Loucy (cell line): Measurements from ENCODE around the gene DNAH6.

Experiments used
- H2AFZ ChIP-seq: fragments of 200-600 bp; sonication (generic); 2 replicates; pipeline ENCODE4 v1.6.0; 2016; ENCODE audit warnings: antibody characterized with exemption, mild to moderate bottlenecking, low read length, moderate library complexity
- H3F3A ChIP-seq: fragments of 200-600 bp; 2 replicates; pipeline ENCODE4 v1.6.0; 2016; ENCODE audit warnings: antibody characterized with exemption, low read depth, mild to moderate bottlenecking
- H3K27me3 ChIP-seq: fragments of 200-600 bp; sonication (generic); 2 replicates; pipeline ENCODE4 v1.6.1; 2014; ENCODE audit warnings: low read length, mild to moderate bottlenecking; ENCODE audit not compliant: insufficient read depth, poor library complexity, severe bottlenecking
- H3K36me3 ChIP-seq: fragments of 200-600 bp; sonication (generic); 2 replicates; pipeline ENCODE4 v1.6.1; 2016; ENCODE audit warnings: low read length; ENCODE audit not compliant: insufficient read depth
- H3K4me1 ChIP-seq: fragments of 200-600 bp; sonication (generic); 2 replicates; pipeline ENCODE4 v1.5.1; 2014; ENCODE audit warnings: low read length, mild to moderate bottlenecking; ENCODE audit not compliant: insufficient read depth, poor library complexity, severe bottlenecking
- H3K4me2 ChIP-seq: fragments of 200-600 bp; sonication (generic); 2 replicates; pipeline ENCODE4 v1.6.0; 2014; ENCODE audit warnings: antibody characterized with exemption, low read length, low read depth, mild to moderate bottlenecking; ENCODE audit not compliant: poor library complexity, severe bottlenecking
- H3K4me3 ChIP-seq: fragments of 200-600 bp; sonication (generic); 2 replicates; pipeline ENCODE4 v1.5.1; 2014; ENCODE audit warnings: low read length, mild to moderate bottlenecking, mixed read lengths; ENCODE audit not compliant: poor library complexity, severe bottlenecking
- H3K79me2 ChIP-seq: fragments of 200-600 bp; sonication (generic); 2 replicates; pipeline ENCODE4 v1.6.1; 2014; ENCODE audit warnings: low read length; ENCODE audit not compliant: insufficient read depth
- H3K9ac ChIP-seq: fragments of 200-600 bp; sonication (generic); 2 replicates; pipeline ENCODE4 v1.6.0; 2014; ENCODE audit warnings: mild to moderate bottlenecking, low read depth, low read length, moderate library complexity; ENCODE audit not compliant: poor library complexity, severe bottlenecking
- H3K9me2 ChIP-seq: fragments of 200-600 bp; sonication (generic); replicated peaks from 2 replicates; pipeline ENCODE4 v1.6.1; 2016; ENCODE audit warnings: low read depth, low read length, mixed read lengths
- H3K9me3 ChIP-seq: fragments of 200-600 bp; sonication (generic); 2 replicates; pipeline ENCODE4 v1.6.1; 2014; ENCODE audit warnings: mild to moderate bottlenecking, antibody characterized with exemption, low read length, low read depth; ENCODE audit not compliant: insufficient read depth
- H4K20me1 ChIP-seq: fragments of 200-600 bp; sonication (generic); 2 replicates; pipeline ENCODE4 v1.6.0; 2014; ENCODE audit warnings: antibody characterized with exemption, low read length, mild to moderate bottlenecking; ENCODE audit not compliant: insufficient read depth, poor library complexity, severe bottlenecking
- EZH2phosphoT487 ChIP-seq: fragments of 200-600 bp; IDR thresholded peaks from 2 replicates; pipeline ENCODE4 v1.6.1; 2018; ENCODE audit warnings: antibody characterized with exemption, mild to moderate bottlenecking, moderate library complexity, borderline replicate concordance
- TF ChIP-seq, protein P1 (sequence below): fragments of 200-600 bp; sonication (generic); conservative IDR thresholded peaks from 2 replicates; pipeline ENCODE4 v1.5.1; 2014; ENCODE audit warnings: mild to moderate bottlenecking, antibody characterized with exemption, low read length

Gene DNAH6

DNA sequence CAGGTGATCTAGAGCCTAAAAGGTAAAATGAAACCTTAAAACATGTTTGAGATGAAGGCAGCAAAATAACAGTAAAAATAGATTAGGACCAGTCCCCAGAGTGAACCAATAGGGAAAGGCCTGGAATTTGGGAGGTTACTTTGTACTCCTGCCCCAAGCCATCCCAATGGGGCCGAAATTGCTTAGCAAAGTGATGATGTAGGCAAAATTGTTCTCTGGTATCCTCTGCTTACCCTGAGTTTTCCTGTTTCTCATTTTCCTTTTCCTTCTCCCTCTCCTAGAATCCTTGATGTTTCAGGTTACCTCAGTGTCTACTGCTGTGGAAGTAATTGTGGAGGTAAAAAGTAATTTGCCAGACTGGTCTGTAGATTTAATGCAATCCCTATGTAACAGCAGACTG is 271.7 kb downstream of the DNAH6 start:
- H3K4me2 ChIP-seq = no peak overlapping the region
- no peaks in the 10 kb centered on the region for H3K36me3 ChIP-seq
- H3F3A ChIP-seq = no peaks in the 10 kb centered on the region
- no peaks in the 10 kb centered on the region for H4K20me1 ChIP-seq
- H3K9me3 ChIP-seq = no peaks in the 10 kb centered on the region
- H3K79me2 ChIP-seq = no peaks in the 10 kb centered on the region
- no peak overlapping the region for H3K4me3 ChIP-seq
- H3K9ac ChIP-seq = no peak overlapping the region
- no peak overlapping the region for H2AFZ ChIP-seq
- H3K27me3 ChIP-seq = no peaks in the 10 kb centered on the region
- no peak for TF ChIP-seq EZH2phosphoT487
- TF ChIP-seq, protein P1, sequence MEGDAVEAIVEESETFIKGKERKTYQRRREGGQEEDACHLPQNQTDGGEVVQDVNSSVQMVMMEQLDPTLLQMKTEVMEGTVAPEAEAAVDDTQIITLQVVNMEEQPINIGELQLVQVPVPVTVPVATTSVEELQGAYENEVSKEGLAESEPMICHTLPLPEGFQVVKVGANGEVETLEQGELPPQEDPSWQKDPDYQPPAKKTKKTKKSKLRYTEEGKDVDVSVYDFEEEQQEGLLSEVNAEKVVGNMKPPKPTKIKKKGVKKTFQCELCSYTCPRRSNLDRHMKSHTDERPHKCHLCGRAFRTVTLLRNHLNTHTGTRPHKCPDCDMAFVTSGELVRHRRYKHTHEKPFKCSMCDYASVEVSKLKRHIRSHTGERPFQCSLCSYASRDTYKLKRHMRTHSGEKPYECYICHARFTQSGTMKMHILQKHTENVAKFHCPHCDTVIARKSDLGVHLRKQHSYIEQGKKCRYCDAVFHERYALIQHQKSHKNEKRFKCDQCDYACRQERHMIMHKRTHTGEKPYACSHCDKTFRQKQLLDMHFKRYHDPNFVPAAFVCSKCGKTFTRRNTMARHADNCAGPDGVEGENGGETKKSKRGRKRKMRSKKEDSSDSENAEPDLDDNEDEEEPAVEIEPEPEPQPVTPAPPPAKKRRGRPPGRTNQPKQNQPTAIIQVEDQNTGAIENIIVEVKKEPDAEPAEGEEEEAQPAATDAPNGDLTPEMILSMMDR = no peak
- no peaks in the 10 kb centered on the region for H3K9me2 ChIP-seq
- H3K4me1 ChIP-seq = no peaks in the 10 kb centered on the region

DNA sequence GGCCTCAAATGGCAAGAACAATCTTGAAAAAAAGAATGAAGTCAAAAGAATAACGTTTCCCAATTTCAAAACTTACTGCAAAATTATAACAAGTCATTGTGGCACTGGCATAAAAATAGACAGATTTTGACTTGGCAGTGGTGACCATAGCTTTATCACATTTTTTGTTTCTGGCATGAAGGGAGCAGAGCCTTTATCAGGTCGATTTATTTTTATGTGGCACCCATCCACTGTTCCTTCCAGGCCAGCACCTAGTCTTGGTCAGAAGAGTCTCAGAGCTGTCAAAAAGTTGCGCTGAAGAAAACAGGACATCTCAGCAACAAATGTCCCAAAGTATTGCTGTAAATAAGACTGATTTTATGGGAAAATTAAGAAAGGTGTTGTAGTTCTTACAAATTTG is 272.2 kb downstream of the DNAH6 start:
- Histone ChIP-seq H3K4me2 (no peak overlapping the region), H3K79me2 (no peaks in the 10 kb centered on the region), H3K27me3 (no peaks in the 10 kb centered on the region), H3F3A (no peaks in the 10 kb centered on the region), H3K4me3 (no peak overlapping the region), H3K36me3 (no peaks in the 10 kb centered on the region), H3K9ac (no peak overlapping the region), H3K9me3 (no peaks in the 10 kb centered on the region), H4K20me1 (no peaks in the 10 kb centered on the region), H3K4me1 (no peaks in the 10 kb centered on the region), H2AFZ (no peak overlapping the region), H3K9me2 (no peaks in the 10 kb centered on the region)
- TF ChIP-seq, protein P1 = no peak
- no peak for TF ChIP-seq EZH2phosphoT487

DNA sequence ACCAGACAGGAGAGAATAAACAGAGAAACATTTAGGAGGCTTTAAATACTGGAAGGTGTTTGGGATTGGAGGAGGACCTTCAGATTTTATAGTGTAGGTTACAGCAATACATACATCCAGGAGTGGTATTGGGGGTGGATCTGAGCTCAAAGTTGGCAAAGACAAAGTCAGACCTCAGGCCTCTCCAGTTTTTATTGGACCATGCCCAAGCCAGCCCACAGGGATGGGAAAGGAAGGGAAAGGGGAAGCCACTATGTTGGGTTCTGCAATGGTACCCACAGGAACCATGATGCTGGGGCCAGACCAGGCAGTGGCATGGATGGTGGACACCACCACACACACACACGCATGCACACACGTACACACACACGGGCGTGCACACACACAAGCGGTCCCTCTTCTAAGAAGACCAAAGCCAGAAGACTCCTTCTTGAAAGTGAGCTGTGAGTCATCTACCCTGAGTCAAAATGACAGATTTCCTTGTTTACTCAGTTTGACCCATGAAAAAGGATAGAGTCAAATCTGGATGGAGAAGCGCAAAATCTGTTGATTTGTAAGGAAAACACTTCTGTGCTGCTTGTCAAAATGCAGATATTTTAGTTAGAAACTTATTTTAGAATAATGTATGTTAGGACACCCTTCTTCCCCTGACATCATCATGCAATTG is 276.7 kb downstream of the DNAH6 start:
- Histone ChIP-seq H4K20me1 (no peaks in the 10 kb centered on the region), H3K4me2 (no peak overlapping the region), H2AFZ (no peak overlapping the region), H3K4me1 (no peaks in the 10 kb centered on the region), H3K79me2 (no peaks in the 10 kb centered on the region), H3K4me3 (no peak overlapping the region), H3K36me3 (no peaks in the 10 kb centered on the region), H3F3A (no peaks in the 10 kb centered on the region), H3K9ac (no peak overlapping the region), H3K9me2 (no peaks in the 10 kb centered on the region), H3K27me3 (no peaks in the 10 kb centered on the region), H3K9me3 (no peaks in the 10 kb centered on the region)
- TF ChIP-seq EZH2phosphoT487 = no peak
- TF ChIP-seq, protein P1 = no peak
